Measurements from ENCODE around the gene RTEL1.

- TF ChIP-seq CTCF (conservative IDR thresholded peaks at IDR 0.05; ENCODE audit: low read depth, low read length) (no peak), EZH2 (IDR thresholded peaks at IDR 0.05; ENCODE audit: low read length, unreplicated experiment) (no peak)
These were observed 54.1 kb downstream of the RTEL1 start for GRCh38 chr20:63712191-63712590.
